Activated naive CD4-positive, alpha-beta T cell treated with anti-CD3 and anti-CD28 coated beads, Interleukin-2, amount 10 ng/mL, durations not matched to agents 7 days and 5 days (primary cell): ENCODE measurements around the gene MZT2B.
"Not testable (repeated sequence)": the region's sequence is repeated elsewhere in the genome, so short reads cannot be mapped to it uniquely, and the experiment has no call there.

ENCODE experiments used
- CTCF ChIA-PET: fragments of 350-600 bp; sonication (Branson Sonifier 250); formaldehyde crosslinking; loops from one replicate; lab custom pipeline; 2021; ENCODE audit warnings: antibody characterized with exemption; lab: Charles Lee
- DNase-seq: peaks from one replicate; pipeline ENCODE4 v3.0.0-alpha.2; 2020
- H3K27ac Mint-ChIP-seq: one replicate; pipeline ENCODE4 v1.8.0; 2021; ENCODE audit warnings: mild to moderate bottlenecking, moderate library complexity, mixed read lengths
- H3K27me3 Mint-ChIP-seq: one replicate; pipeline ENCODE4 v1.8.0; 2021; ENCODE audit warnings: mild to moderate bottlenecking, mixed read lengths
- H3K36me3 Mint-ChIP-seq: one replicate; pipeline ENCODE4 v1.8.0; 2021; ENCODE audit warnings: mixed read lengths
- H3K4me1 Mint-ChIP-seq: one replicate; pipeline ENCODE4 v1.8.0; 2021; ENCODE audit warnings: mixed read lengths
- H3K4me3 Mint-ChIP-seq: one replicate; pipeline ENCODE4 v1.8.0; 2021; ENCODE audit warnings: mild to moderate bottlenecking, moderate library complexity, mixed read lengths
- H3K9me3 Mint-ChIP-seq: one replicate; pipeline ENCODE4 v1.8.0; 2021; ENCODE audit warnings: mixed read lengths

MZT2B gene

DNA sequence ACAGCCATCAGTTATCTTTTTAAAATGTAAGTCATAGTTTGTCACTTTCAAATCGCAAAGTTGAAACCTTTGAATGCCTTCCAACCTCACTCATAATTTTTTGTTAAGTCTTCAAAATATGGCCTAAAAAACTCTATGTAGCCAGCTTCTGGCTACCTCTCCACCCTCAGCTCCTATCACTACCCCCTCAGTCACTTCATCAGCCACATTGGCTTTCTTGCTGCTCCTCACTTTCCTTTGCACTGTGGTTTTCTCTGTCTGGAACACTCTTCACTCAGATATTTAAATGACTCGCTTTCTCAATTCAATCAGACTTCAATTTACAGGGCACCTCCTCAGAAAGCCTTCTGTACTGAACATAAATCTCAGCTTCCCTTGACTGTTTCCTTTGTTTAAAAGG is 51.0 kb downstream of the MZT2B start:
- DNase-seq, CTCF ChIA-PET, H3K9me3 Mint-ChIP-seq, H3K27ac Mint-ChIP-seq, H3K27me3 Mint-ChIP-seq, H3K4me1 Mint-ChIP-seq, H3K36me3 Mint-ChIP-seq, H3K4me3 Mint-ChIP-seq: not testable (repeated sequence)

GRCh38 chr2:130239581-130239980 is 57.5 kb downstream of the MZT2B start:
- CTCF ChIA-PET, H3K4me3 Mint-ChIP-seq, H3K4me1 Mint-ChIP-seq, DNase-seq, H3K9me3 Mint-ChIP-seq, H3K27ac Mint-ChIP-seq, H3K36me3 Mint-ChIP-seq: not testable (repeated sequence)
- peaks cover 11% of the 10 kb centered on the region for H3K27me3 Mint-ChIP-seq
